Neural cell (in vitro differentiated cells): Measurements from ENCODE around the gene CEBPA. TPM values are rescaled to one million over a fixed set of nuclear protein-coding genes. Genes with fewer than 3 reads are reported as not detected.

Source experiments
- H2AFZ ChIP-seq: fragments of 200-600, 300-800 bp; sonication (generic), shearing (Covaris generic); 2 replicates; pipeline ENCODE4 v1.6.0; 2014; ENCODE audit warnings: low read depth, mild to moderate bottlenecking, antibody characterized with exemption, low read length, moderate library complexity
- H3F3A ChIP-seq: fragments of 200-600 bp; shearing (Covaris generic); 2 replicates; pipeline ENCODE4 v1.6.1; 2016; ENCODE audit warnings: mild to moderate bottlenecking, moderate library complexity, mixed read lengths, antibody characterized with exemption, low read length; ENCODE audit not compliant: insufficient read depth, poor library complexity, severe bottlenecking
- H3K27ac ChIP-seq: fragments of 200-600, 300-800 bp; sonication (generic), shearing (Covaris generic); 2 replicates; pipeline ENCODE4 v1.5.1; 2014; ENCODE audit warnings: mild to moderate bottlenecking, low read length, moderate library complexity
- H3K27me3 ChIP-seq: fragments of 300-800, 200-600 bp; sonication (generic), shearing (Covaris generic); 2 replicates; pipeline ENCODE4 v1.6.0; 2014; ENCODE audit warnings: mild to moderate bottlenecking, low read depth, low read length, moderate library complexity; ENCODE audit not compliant: insufficient read depth
- H3K36me3 ChIP-seq: fragments of 300-800, 200-600 bp; sonication (generic), shearing (Covaris generic); 2 replicates; pipeline ENCODE4 v1.5.1; 2014; ENCODE audit warnings: mild to moderate bottlenecking, antibody characterized with exemption, low read length, moderate library complexity; ENCODE audit not compliant: insufficient read depth
- H3K4me2 ChIP-seq: fragments of 300-800, 200-600 bp; sonication (generic), shearing (Covaris generic); 2 replicates; pipeline ENCODE4 v1.6.0; 2014; ENCODE audit warnings: mild to moderate bottlenecking, low read length
- H3K4me3 ChIP-seq: fragments of 300-800, 200-600 bp; sonication (generic), shearing (Covaris generic); 2 replicates; pipeline ENCODE4 v1.5.1; 2014; ENCODE audit warnings: mild to moderate bottlenecking, low read length, moderate library complexity
- H3K79me2 ChIP-seq: fragments of 200-600 bp; shearing (Covaris generic); replicated peaks from 2 replicates; pipeline ENCODE4 v1.6.0; 2014; ENCODE audit warnings: mild to moderate bottlenecking, low read length, moderate library complexity; ENCODE audit not compliant: insufficient read depth
- H3K9ac ChIP-seq: fragments of 300-800, 200-600 bp; sonication (generic), shearing (Covaris generic); 2 replicates; pipeline ENCODE4 v1.6.1; 2016; ENCODE audit warnings: mild to moderate bottlenecking, low read length, mixed read lengths
- H3K9me2 ChIP-seq: fragments of 200-600 bp; shearing (Covaris generic); 2 replicates; pipeline ENCODE4 v1.6.1; 2016; ENCODE audit warnings: mild to moderate bottlenecking, low read length, mixed read lengths; ENCODE audit not compliant: insufficient read depth
- H3K9me3 ChIP-seq: fragments of 200-600, 300-800 bp; sonication (generic), shearing (Covaris generic); 2 replicates; pipeline ENCODE4 v1.6.1; 2016; ENCODE audit warnings: mild to moderate bottlenecking, mixed run types, low read length, moderate library complexity, mixed read lengths
- H4K20me1 ChIP-seq: fragments of 200-600 bp; shearing (Covaris generic); 2 replicates; pipeline ENCODE4 v1.6.1; 2016; ENCODE audit warnings: mild to moderate bottlenecking, mixed run types; ENCODE audit not compliant: insufficient read depth
- CTCF ChIP-seq: fragments of 450-650 bp; IDR thresholded peaks from 2 replicates; pipeline ENCODE4 v1.5.1; 2014; ENCODE audit warnings: antibody characterized with exemption, mild to moderate bottlenecking, moderate library complexity; ENCODE audit not compliant: poor library complexity, severe bottlenecking
- EP300 ChIP-seq: fragments of 450-650 bp; conservative IDR thresholded peaks from 2 replicates; pipeline ENCODE4 v1.6.1; 2014; ENCODE audit warnings: antibody characterized with exemption, mild to moderate bottlenecking, moderate library complexity; ENCODE audit not compliant: poor library complexity, severe bottlenecking
- EZH2 ChIP-seq: fragments of 200-600, 300-800 bp; shearing (Covaris generic), sonication (generic); IDR thresholded peaks from 2 replicates; pipeline ENCODE4 v1.6.1; 2014; ENCODE audit warnings: antibody characterized with exemption, low read length, borderline replicate concordance, mild to moderate bottlenecking; ENCODE audit not compliant: insufficient read depth, poor library complexity, severe bottlenecking
- MXI1 ChIP-seq: fragments of 450-650 bp; conservative IDR thresholded peaks from 2 replicates; pipeline ENCODE4 v1.6.1; 2014; ENCODE audit warnings: antibody characterized with exemption, mild to moderate bottlenecking; ENCODE audit not compliant: poor library complexity, severe bottlenecking
- POLR2AphosphoS5 ChIP-seq: IDR thresholded peaks from 2 replicates; pipeline ENCODE4 v1.6.1; 2012
- RAD21 ChIP-seq: fragments of 450-650 bp; conservative IDR thresholded peaks from 2 replicates; pipeline ENCODE4 v1.6.1; 2014; ENCODE audit warnings: antibody characterized with exemption, mild to moderate bottlenecking, moderate library complexity
- REST ChIP-seq: IDR thresholded peaks from 2 replicates; pipeline ENCODE4 v1.6.1; 2012; ENCODE audit warnings: borderline replicate concordance
- SMC3 ChIP-seq: fragments of 450-650 bp; conservative IDR thresholded peaks from 2 replicates; pipeline ENCODE4 v1.6.1; 2014; ENCODE audit warnings: antibody characterized with exemption, mild to moderate bottlenecking, moderate library complexity; ENCODE audit not compliant: poor library complexity
- TAF1 ChIP-seq: IDR thresholded peaks from 2 replicates; pipeline ENCODE4 v1.6.1; 2012; ENCODE audit warnings: low read depth
- polyA plus RNA-seq: library from polyadenylated mRNA; depleted of rRNA; stranded (reverse); fragments of >200 nt; gene quantifications from 2 replicates; pipeline ENCODE4 v1.2.3, GENCODE V29; 2014

The CEBPA gene
- polyA plus RNA-seq, 1 donor from 2014 or later: 2.6 TPM

- no peaks in the 10 kb centered on the region for H4K20me1 ChIP-seq
- no peak for TF ChIP-seq EZH2
- no peak for TF ChIP-seq POLR2AphosphoS5
- TF ChIP-seq EP300: no peak
- TF ChIP-seq SMC3: no peak
- TF ChIP-seq REST: no peak
- no peak for TF ChIP-seq CTCF
- no peak for TF ChIP-seq TAF1
- no peak for TF ChIP-seq RAD21
- no peak for TF ChIP-seq MXI1
- H3K9me3 ChIP-seq: no peaks in the 10 kb centered on the region
- H3K79me2 ChIP-seq: no peaks in the 10 kb centered on the region
- H3K9ac ChIP-seq: no peak overlapping the region
- no peak overlapping the region for H2AFZ ChIP-seq
- no peak overlapping the region for H3K4me3 ChIP-seq
- no peaks in the 10 kb centered on the region for H3K27me3 ChIP-seq
- no peaks in the 10 kb centered on the region for H3K9me2 ChIP-seq
- H3F3A ChIP-seq: no peaks in the 10 kb centered on the region
- no peaks in the 10 kb centered on the region for H3K36me3 ChIP-seq
- H3K4me2 ChIP-seq: no peak overlapping the region
- H3K27ac ChIP-seq: no peak overlapping the region
Observed at GRCh38 chr19:33340991-33341390, 38.7 kb upstream of the CEBPA start.

- Histone ChIP-seq H3K27me3 (no peaks in the 10 kb centered on the region), H3K4me3 (no peak overlapping the region), H3K9me3 (no peaks in the 10 kb centered on the region), H3K27ac (no peak overlapping the region), H4K20me1 (no peaks in the 10 kb centered on the region), H3K9ac (no peak overlapping the region), H2AFZ (no peak overlapping the region), H3F3A (no peaks in the 10 kb centered on the region), H3K4me2 (no peak overlapping the region), H3K9me2 (no peaks in the 10 kb centered on the region), H3K79me2 (no peaks in the 10 kb centered on the region), H3K36me3 (no peaks in the 10 kb centered on the region)
- TF ChIP-seq TAF1 (no peak), RAD21 (no peak), MXI1 (no peak), POLR2AphosphoS5 (no peak), REST (no peak), CTCF (no peak), SMC3 (no peak), EP300 (no peak)
Observed at GRCh38 chr19:33339016-33339984, 37.0 kb upstream of the CEBPA start.
